ENCODE measurements around the gene SLC25A51.

GRCh38 chr9:37947471-37947870 is 43.5 kb upstream of the SLC25A51 start:
- TF ChIP-seq ZNF248 (tag by site-specific recombination; IDR thresholded peaks at IDR 0.05): no peak
- no peak for TF ChIP-seq GLIS2 (tag by site-specific recombination; IDR thresholded peaks at IDR 0.05)
- TF ChIP-seq CTCF (tag by site-specific recombination; IDR thresholded peaks at IDR 0.05): no peak
- no peak for TF ChIP-seq SETDB1 (IDR thresholded peaks at IDR 0.05; ENCODE audit: insufficient read length, low read length)
- TF ChIP-seq ZNF777 (tag by site-specific recombination; IDR thresholded peaks at IDR 0.05; ENCODE audit: borderline replicate concordance): no peak
- no peak for TF ChIP-seq ZNF366 (tag by site-specific recombination; conservative IDR thresholded peaks at IDR 0.05)
- no peak for TF ChIP-seq PATZ1 (tag by site-specific recombination; IDR thresholded peaks at IDR 0.05)
- no peak for TF ChIP-seq ZBTB49 (tag by site-specific recombination; IDR thresholded peaks at IDR 0.05; ENCODE audit: low read depth)
- TF ChIP-seq ZNF785 (tag by site-specific recombination; IDR thresholded peaks at IDR 0.05): no peak
- TF ChIP-seq GFI1B (tag by site-specific recombination; IDR thresholded peaks at IDR 0.05): no peak
- TF ChIP-seq TCF7L2 (IDR thresholded peaks at IDR 0.05; ENCODE audit: borderline replicate concordance, low read depth, low read length): no peak
